Hematopoietic multipotent progenitor cell treated with erythropoietin and hydrocortisone succinate and interleukin-3 and kit ligand, for 6 days (in vitro differentiated cells): ENCODE measurements around the gene NDUFS8.
A peak's percentile ranks its signal among the peaks of the same experiment; 100 is the strongest.

ENCODE experiments used
- DNase-seq: peaks from one replicate; pipeline ENCODE4 v3.0.0-alpha.2; 2015

The NDUFS8 gene

DNA sequence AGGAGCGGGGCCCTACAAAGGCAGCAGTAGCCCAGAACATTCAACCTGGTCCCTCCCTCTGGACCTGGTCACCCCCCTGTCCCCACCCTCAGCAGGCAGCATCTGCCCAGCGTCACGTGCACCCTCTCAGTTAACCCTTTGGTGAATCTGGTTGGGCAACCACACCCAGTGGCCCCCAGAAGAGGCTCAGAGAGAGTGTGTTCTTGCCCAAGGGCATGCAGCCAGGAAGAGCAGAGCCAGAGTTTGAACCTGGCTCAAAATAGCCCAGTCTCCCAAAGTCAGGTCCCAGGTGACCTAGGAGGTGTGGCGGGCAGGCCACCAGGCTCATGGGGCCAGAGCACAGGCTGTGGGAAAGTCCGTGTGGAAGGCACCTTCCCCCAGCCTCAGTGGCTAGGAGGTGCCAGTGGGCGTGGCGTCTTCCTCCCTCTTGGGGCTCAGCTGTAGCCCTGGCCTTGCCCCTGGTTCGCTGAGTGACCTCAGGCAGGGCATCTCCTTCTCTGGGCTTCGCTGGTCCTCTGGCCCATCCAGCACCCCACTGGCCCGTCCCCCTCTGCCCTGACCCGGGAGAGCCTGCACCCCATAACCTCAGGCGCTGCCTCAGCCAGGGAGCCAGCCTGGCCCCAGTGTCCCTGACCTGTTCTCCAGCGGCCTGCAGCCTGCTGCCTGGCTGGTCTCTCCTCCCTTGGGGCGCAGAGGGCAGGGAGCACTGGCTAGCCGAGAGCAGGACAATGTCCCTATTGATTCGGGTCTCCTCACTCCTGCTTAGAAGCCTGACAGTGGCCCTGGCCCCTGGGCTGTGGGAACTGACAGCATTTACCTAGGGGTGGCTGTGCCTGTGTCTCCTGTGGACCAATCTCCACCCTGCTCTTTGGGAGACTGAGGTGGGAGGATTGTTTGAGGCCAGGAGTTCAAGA lies 13.3 kb upstream of the NDUFS8 start:
- peak; percentile 73 for DNase-seq

DNA sequence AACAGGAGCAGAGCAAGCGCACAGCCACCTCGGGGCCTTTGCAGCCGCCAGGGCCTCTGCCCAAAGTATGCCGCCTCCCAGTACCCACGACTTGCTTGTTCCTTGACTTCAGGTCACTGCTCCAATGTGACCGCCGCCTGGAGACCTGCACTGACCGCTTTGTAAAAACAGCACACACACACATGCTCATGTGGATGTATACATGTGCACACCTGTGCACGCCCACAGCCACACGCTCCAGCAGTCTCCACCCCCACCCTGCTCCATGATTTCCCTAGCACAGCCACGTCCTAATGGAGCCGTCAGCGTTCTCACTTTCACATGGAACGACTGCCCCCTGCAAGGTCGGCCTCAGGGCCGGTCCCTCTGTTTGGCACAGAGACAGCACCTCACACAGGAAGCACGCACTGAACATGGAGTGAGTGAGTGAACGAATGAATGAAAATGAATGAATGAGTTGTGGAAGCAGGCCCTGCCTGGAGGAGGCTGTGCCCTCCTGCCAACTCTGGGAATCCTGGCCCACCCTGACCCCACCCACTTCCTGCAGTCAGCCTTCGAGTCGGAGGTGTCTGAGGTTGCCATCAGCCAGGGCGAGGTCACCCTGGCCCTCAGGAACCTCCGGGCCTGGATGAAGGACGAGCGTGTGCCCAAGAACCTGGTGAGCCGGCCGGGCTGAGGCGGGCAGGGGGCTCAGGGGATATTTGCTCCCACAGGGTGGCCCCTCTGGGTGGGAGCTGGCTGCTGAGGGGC lies 12.3 kb upstream of the NDUFS8 start:
- DNase-seq: no peak

- no peak for DNase-seq
These were observed 11.7 kb upstream of the NDUFS8 start for GRCh38 chr11:68018730-68019190.

- no peak for DNase-seq
These were observed 11.0 kb upstream of the NDUFS8 start for GRCh38 chr11:68019486-68019885.

DNA sequence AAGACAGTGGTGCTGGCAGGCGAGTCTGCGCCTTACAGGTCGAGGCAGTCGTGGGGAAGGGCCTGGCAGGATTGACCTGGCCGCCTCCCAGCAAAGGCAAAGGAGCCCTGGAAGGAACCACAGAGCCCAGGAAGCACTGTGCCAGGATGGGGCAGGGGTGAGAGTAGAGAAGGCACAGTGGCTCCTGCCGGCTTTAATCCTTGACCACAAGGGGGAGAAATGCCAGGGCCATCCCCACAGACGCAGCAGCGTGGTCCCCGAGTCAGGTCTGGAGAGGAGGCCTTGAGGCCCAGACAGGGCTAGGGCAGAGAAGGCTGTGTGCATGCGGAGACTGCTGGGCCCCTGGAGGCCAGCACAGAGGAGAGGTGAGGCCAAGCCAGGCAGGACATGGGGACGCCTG lies 9.9 kb upstream of the NDUFS8 start:
- peak; percentile 44 for DNase-seq

DNA sequence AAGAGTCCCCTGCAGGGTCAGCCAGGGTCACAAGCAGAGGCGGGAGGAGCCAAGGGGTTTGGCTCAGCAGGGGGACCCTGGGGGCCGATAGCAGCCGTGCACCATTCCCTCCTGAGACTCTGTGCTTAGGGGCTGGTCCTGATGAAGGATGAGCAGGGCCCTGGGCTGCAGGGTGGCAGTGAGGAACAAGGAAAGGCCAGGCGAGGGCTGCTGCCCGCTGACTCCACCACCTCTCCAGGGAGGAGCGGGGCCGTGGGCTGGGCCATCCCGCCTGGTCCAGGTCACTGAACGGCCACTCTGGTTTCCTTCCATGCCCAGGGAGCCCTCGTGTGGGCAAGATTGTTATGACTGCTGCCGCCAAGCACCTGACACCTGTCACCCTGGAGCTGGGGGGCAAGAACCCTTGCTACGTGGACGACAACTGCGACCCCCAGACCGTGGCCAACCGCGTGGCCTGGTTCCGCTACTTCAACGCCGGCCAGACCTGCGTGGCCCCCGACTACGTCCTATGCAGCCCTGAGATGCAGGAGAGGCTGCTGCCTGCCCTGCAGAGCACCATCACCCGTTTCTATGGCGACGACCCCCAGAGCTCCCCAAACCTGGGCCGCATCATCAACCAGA lies 9.2 kb upstream of the NDUFS8 start:
- DNase-seq: no peak

DNA sequence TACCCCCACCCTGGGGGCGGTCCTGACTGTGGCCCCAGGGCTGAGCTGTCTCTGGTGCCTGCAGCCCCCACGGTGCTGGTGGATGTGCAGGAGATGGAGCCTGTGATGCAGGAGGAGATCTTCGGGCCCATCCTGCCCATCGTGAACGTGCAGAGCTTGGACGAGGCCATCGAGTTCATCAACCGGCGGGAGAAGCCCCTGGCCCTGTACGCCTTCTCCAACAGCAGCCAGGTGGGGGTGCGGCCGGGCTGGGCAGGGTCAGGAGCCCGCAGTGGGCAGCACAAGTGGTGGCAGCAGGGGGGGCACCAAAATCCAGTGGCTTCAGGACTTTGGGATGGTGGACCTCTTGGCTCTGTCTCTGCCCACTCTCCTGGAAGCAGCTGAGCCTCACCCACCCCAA lies 8.0 kb upstream of the NDUFS8 start:
- DNase-seq: no peak

DNA sequence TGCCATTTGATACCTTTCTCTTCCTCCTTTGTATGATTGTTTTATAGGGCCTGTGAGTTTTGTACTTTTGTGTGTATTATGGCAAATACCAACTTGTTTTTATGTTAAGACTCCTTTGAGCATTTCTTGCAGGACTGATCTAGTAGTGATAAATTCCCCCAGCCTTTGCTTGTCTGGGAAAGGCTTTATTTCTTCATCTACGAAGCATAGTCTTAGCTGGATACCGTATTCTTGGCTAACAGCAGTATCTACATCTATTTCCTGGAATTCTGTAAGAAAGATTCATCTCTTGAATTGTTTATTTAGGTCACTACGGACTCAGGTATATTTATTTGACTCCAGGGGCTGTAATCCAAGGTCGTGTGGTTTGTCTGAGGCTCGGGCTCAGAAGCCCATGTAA lies 6.0 kb upstream of the NDUFS8 start:
- DNase-seq: no peak

DNA sequence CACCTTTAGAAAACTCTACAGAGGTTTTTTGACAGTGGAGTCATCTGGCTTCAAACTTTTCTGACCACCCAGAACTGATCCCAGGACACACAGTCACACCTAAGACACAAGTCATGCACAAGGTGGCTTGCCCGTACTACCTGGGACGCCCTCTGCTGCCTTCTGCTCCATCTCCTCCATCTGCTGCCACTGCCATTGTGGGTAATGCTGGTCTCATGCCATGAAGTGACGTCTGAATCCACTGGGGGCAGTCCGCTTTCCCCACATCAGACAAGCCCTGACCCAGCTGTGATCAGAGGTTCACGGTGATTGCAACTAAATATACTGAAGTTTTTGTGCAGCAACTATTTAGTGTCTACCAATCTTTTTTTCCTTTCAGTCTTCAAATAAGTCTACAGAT lies 5.4 kb upstream of the NDUFS8 start:
- peak; percentile 70 for DNase-seq

DNA sequence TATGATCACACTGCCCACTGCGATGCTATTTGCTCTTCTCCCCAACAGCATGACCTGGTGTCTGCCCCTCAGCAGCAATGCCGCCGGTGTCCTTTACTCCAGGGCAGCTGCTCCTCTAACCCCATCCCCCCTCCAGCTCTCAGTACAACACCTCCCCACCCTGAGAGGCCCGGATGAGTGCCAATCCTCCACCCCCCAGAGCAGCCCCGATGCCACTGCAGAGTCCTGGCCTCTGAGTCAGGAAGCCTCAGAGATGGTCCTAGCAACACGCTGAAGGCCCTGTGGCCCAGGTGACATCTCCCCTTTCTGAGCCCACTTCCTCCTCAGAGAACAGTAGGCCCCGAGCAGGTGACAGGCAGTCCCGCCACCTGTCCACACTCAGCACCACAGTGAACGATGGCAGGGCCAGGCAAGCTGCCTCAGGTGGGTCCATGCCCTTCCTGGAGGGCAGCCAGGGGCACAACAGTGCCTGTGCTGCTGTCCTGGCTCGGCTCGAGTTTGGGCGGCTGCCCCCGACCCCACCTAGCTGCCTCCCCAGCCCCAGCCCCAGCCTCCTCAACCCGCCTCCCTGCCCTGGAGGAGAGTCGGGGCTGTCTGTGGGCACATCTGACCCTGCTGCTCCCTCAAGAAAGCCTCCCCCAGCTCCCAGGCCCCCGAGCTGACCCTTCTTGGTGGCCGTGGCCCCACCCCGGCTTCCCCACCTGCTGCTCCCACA lies 3.9 kb upstream of the NDUFS8 start:
- DNase-seq: no peak

GRCh38 chr11:68027667-68028066 lies 2.8 kb upstream of the NDUFS8 start:
- no peak for DNase-seq

GRCh38 chr11:68028802-68029545 lies 1.5 kb upstream of the NDUFS8 start:
- DNase-seq: no peak

DNA sequence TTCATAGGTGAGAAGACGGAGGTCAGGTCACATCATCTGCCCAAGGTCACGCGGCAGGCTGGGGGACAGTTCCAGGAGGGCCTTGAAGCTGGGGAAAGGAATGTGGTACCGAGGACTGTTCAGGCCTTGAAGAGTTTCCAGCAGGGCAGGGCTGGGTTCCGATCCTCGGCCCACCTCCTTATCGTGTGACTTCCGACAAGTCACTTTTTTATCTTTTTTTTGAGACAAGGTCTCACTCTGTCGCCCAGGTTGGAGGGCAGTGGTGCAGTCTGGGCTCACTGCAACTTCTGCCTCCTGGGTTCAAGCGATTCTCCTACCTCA lies 623 bp downstream of the NDUFS8 start:
- peak; percentile 73 for DNase-seq

GRCh38 chr11:68032003-68032402 lies 1.5 kb downstream of the NDUFS8 start:
- DNase-seq: no peak

DNA sequence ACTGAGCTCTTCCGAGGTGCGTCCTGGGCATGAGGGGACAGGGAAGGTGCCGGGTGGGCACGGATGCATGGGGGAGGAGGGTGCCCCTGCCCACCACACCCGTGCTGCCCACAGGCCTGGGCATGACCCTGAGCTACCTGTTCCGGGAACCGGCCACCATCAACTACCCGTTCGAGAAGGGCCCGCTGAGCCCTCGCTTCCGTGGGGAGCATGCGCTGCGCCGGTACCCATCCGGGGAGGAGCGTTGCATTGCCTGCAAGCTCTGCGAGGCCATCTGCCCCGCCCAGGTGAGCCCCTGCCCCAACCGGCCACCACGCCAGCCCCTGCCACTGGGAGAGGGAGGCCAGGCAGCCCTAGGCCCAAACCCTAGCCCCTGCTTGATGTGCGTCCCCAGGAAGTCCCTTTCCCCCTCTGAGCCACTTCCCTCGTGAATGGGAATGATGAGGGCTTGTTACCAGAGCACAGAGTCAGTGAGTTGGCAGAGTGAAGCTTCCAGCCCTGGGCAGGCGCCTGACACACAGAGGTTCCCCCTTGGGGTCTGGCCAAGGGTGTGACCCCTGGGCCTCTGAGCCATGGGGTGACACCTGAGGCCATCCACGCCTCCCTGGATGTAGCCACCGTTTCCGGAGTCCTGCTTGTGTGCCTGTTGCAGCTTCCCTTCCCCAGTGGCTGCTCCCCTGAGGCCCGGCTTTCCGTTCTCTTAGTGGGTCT lies 2.7 kb downstream of the NDUFS8 start:
- no peak for DNase-seq

- no peak for DNase-seq
These were observed 3.2 kb downstream of the NDUFS8 start for GRCh38 chr11:68033708-68034045.

DNA sequence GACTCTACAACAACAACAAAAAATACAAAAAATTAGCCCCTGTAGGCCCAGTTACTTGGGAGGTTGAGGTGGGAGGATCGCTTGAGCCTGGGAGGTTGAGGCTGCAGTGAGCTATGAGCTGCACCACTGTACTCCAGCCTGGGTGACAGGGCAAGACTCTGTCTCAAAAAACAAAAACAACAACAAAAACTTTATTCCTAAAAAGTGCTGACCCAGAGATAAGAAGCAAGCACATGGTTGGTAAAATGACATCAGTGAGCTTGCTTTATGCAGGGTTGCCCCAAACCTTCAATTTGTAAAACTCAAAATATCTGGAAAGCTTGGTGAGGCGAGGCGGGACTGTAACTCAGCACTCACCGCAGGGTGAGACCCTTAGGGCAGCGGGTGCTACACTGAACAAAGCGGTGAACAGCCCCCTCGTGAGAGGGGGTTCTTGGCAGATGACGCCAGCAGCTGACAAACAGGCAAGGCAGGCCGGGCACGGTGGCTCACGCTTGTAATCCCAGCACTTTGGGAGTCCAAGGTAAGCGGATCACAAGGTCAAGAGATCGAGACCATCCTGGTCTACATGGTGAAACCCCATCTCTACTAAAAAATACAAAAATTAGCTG lies 4.9 kb downstream of the NDUFS8 start:
- no peak for DNase-seq

- no peak for DNase-seq
These were observed 5.7 kb downstream of the NDUFS8 start for GRCh38 chr11:68036141-68036716.

GRCh38 chr11:68036717-68037239 lies 6.3 kb downstream of the NDUFS8 start:
- DNase-seq: peak; percentile 62

DNA sequence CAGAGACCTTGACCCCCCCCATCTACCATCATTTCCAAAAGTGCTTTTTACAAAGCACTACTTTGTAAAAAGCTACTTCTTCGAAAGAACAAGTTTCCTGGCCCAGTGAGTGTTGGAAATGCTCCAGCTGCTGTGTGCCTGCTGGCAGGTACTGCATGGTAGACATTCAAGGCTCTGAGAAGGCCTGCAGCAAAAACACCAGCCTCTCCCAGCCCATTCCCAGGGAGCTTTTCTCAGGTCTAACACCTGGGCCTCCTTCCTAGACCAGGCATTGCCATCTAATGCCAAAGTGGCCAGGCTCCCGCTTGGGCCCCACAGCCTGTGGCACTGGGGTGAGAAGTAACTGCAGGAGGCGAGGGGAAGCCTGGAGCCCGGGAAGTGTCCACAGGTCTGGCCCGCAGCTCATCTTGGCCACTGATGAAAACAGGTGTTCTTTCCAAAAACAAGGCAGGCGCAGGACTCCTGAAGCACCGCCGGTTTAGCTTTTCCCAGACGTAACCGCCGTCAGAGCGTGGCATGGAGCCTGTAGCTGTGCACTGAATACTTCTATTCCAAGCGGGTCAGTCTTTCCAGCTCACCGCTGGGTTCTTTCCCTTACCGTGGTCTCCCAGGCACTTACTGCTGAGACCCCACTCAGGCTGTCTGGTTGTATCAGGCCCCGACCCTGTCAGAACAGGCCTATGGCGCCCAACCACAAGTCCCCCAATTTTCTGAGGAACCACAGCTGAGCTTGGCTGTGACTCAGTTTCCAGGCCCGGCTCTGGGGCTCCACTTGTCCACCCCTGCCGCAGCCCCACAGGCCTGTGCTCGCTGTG lies 7.1 kb downstream of the NDUFS8 start:
- peak; percentile 58 for DNase-seq
